ENCODE measurements around the gene HCFC1R1.

HCFC1R1 gene

GRCh38 chr16:3010510-3010909 is 13.2 kb downstream of the HCFC1R1 start:
- no peak for DNase-seq (ENCODE audit: low read depth, low spot score)
- in situ Hi-C loops (cut with HindIII; ENCODE audit: low sequenced_read_pairs), result no loop called here
- H3K4me3 ChIP-seq (ENCODE audit: low read depth, low read length), result no peak overlapping the region
- TF ChIP-seq CTCF (IDR thresholded peaks at IDR 0.05; ENCODE audit: low read depth, low read length), result no peak

- TF ChIP-seq CTCF (IDR thresholded peaks at IDR 0.05; ENCODE audit: low read depth, low read length), result no peak
- in situ Hi-C loops (cut with HindIII; ENCODE audit: low sequenced_read_pairs), result no loop called here
- H3K4me3 ChIP-seq (ENCODE audit: low read depth, low read length), result no peak overlapping the region
- no peak for DNase-seq (ENCODE audit: low read depth, low spot score)
These were observed 14.0 kb downstream of the HCFC1R1 start for GRCh38 chr16:3009568-3010390.

- no peak for DNase-seq (ENCODE audit: low read depth, low spot score)
- TF ChIP-seq CTCF (IDR thresholded peaks at IDR 0.05; ENCODE audit: low read depth, low read length), result no peak
- no peak overlapping the region for H3K4me3 ChIP-seq (ENCODE audit: low read depth, low read length)
- in situ Hi-C loops (cut with HindIII; ENCODE audit: low sequenced_read_pairs), result no loop called here
These were observed 15.1 kb downstream of the HCFC1R1 start for GRCh38 chr16:3008690-3009037.

- H3K4me3 ChIP-seq (ENCODE audit: low read depth, low read length), result no peak overlapping the region
- DNase-seq (ENCODE audit: low read depth, low spot score), result no peak
- in situ Hi-C loops (cut with HindIII; ENCODE audit: low sequenced_read_pairs), result no loop called here
- TF ChIP-seq CTCF (IDR thresholded peaks at IDR 0.05; ENCODE audit: low read depth, low read length), result no peak
These were observed 15.6 kb downstream of the HCFC1R1 start for GRCh38 chr16:3007957-3008689.

- H3K4me3 ChIP-seq (ENCODE audit: low read depth, low read length), result no peak overlapping the region
- TF ChIP-seq CTCF (IDR thresholded peaks at IDR 0.05; ENCODE audit: low read depth, low read length), result no peak
- DNase-seq (ENCODE audit: low read depth, low spot score), result no peak
- in situ Hi-C loops (cut with HindIII; ENCODE audit: low sequenced_read_pairs), result no loop called here
These were observed 16.4 kb downstream of the HCFC1R1 start for GRCh38 chr16:3007059-3007956.

- H3K4me3 ChIP-seq (ENCODE audit: low read depth, low read length), result no peak overlapping the region
- no peak for DNase-seq (ENCODE audit: low read depth, low spot score)
- in situ Hi-C loops (cut with HindIII; ENCODE audit: low sequenced_read_pairs), result no loop called here
- TF ChIP-seq CTCF (IDR thresholded peaks at IDR 0.05; ENCODE audit: low read depth, low read length), result no peak
These were observed 18.9 kb downstream of the HCFC1R1 start for GRCh38 chr16:3004781-3005284.
